Dedifferentiated amniotic fluid mesenchymal stem cell (primary cell): Measurements from ENCODE around the gene UNC13C.

Experiments
- DNase-seq: peaks from one replicate; pipeline ENCODE4 v3.0.0-alpha.2; 2016; ENCODE audit errors: extremely low spot score

The UNC13C gene

DNA sequence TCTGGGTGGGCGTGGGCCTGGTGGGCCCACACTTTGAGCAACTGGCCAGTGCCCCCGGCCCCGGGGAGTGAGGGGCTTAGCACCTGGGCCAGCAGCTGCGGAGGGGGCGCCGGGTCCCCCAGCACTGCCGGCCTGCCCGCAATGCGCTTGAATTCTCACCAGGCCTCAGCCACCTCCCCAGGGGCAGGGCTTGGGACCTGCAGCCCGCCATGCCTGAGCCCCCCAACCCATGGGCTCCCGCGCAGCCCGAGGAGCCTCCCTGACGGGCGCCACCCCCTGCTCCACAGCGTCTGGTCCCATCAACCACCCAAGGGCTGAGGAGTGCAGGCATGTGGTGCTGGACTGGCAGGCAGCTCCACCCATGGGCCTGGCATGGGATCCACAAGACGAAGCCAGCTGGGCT lies 484.3 kb downstream of the UNC13C start:
- DNase-seq: no peak

- DNase-seq: no peak
Measured at GRCh38 chr15:54481819-54482218, 503.6 kb downstream of the UNC13C start.

- no peak for DNase-seq
Measured at GRCh38 chr15:54482251-54482650, 504.0 kb downstream of the UNC13C start.

- DNase-seq: no peak
Measured at GRCh38 chr15:54500330-54500729, 522.1 kb downstream of the UNC13C start.

DNA sequence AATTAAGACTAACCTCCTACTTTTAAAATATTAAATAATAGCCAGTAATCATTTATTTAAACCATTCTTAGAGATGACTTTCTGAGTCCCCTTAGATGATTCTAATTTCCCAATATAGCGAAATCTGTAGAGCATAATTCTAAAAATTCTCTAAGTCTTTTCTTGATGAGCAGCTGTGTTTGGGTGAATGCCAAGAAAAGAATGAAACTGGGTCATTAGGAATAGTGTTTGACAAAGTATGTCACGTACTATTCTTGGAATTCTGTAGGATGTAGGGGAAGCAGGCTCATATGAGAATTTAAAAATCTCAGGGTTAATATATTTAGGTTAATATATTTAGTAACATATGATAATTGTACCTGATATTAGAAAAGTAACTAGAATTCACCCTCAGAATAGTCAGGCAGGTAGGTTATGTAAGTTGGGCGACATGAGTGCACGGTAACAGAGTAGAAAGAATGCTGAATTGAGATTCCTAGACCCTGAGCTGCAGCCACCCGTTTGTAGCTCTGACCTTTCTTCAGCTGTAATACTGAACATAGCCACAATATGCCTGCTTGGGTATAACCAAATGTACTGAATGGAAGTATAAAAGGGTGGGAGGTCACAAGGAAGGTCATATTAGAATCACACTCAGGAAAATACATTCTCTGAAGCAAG lies 524.3 kb downstream of the UNC13C start:
- DNase-seq: no peak

- no peak for DNase-seq
Measured at GRCh38 chr15:54504695-54505094, 526.5 kb downstream of the UNC13C start.

DNA sequence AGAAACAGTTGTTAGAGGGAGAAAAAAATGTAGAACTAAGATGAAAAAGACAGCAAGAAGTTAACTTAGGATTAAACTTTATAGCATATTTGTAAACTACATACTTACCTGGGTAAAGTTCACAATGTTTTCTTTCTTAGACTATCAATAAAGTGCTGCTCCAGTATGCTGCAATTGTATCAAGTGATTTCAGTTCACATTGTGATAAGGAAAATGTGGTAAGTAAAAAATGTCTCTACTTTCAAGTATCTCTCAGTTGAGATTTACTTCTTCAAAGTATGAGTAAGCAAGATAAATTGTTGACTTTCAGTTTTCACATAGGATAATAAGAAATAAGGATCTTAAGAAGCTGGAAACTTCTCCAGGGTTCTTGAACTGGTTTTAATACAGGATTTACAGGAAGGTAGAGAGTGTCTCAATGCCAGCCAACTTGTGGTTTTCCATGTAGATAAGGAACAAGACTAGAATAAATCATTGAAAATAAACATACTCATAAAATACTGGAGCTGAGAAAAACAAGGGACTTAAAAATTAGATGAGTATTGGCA lies 528.8 kb downstream of the UNC13C start:
- no peak for DNase-seq

- DNase-seq: no peak
Measured at GRCh38 chr15:54514601-54515000, 536.4 kb downstream of the UNC13C start.

GRCh38 chr15:54515664-54516582 lies 537.7 kb downstream of the UNC13C start:
- DNase-seq: no peak

- no peak for DNase-seq
Measured at GRCh38 chr15:54517366-54517765, 539.1 kb downstream of the UNC13C start.

GRCh38 chr15:54518156-54518882 lies 540.1 kb downstream of the UNC13C start:
- no peak for DNase-seq

- DNase-seq: no peak
Measured at GRCh38 chr15:54519577-54519976, 541.3 kb downstream of the UNC13C start.

GRCh38 chr15:54520616-54521015 lies 542.4 kb downstream of the UNC13C start:
- no peak for DNase-seq

DNA sequence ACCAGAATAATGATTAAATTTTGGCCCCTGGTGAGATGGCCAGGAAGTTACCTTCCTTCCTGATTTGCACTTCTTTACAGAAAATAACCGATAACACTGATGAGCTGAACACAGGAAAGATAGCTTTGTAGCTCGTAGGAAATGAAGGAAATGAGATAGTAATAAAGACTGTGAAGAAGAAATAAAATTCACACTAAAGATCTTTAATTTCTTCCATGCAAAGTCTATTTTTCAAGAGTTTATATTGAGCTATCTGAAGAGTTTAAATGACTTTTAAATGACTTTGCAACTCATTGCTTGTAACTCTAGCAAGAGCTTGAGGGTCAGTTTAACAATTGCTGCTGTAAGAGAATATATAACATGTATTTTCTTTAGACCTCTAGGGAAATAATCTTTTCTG lies 543.0 kb downstream of the UNC13C start:
- no peak for DNase-seq

DNA sequence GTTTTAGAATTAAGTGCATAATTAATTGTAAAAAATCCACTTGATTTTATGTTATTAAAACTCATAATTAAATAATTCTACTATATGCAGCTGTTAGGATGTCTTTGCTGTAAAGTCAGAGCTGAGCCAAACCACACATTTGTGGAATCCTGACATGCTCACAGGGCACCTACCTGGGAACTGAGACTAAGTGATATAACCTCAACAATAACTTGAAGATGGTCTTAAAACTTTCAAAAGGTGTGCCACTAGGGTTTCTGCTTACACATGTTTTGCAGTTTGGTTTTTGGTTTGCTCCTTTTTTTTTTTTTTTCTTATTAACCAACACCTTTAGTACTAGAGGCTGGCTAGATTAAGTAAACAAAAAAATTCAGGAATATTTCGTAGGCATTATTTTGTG lies 549.8 kb downstream of the UNC13C start:
- DNase-seq: no peak

DNA sequence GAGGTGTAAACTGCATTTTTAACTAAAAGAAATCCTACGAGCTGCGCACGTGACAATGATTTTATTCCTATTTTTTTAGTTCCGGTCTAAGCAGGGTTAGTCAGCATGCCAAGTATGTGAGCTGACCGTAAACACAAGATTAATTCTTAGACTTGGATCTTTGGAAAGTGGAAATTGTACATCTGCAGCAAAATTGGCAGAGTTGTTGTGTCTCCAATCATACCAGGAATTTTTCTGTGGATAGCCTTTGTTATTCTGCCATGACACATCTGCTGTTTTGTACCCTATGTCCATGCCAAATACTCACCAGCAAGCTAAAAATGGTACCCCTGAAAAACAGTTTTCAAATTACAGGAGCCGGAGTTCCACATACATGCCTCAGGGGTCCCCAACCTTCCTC lies 562.5 kb downstream of the UNC13C start:
- no peak for DNase-seq

GRCh38 chr15:54547491-54547890 lies 569.2 kb downstream of the UNC13C start:
- DNase-seq: no peak

DNA sequence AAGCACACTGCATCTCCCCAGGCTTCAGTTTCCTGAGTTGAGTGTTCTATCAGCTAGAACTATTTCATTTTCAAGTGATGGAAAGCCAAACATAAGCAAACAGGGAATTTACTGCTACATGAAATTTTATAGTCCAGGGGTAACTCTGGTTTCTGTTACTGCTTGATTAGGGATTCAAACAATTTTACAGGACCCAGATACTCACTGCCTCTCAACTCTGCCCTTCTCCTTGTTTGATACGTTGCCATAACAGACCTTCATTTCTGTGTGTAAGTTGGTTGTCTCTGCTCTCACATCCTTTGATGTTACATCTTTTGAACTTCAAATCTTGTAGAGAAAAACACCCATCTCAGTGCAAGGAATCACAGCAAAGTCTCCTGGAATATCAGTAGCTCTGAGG lies 572.7 kb downstream of the UNC13C start:
- DNase-seq: no peak

- no peak for DNase-seq
Measured at GRCh38 chr15:54556231-54556630, 578.0 kb downstream of the UNC13C start.

DNA sequence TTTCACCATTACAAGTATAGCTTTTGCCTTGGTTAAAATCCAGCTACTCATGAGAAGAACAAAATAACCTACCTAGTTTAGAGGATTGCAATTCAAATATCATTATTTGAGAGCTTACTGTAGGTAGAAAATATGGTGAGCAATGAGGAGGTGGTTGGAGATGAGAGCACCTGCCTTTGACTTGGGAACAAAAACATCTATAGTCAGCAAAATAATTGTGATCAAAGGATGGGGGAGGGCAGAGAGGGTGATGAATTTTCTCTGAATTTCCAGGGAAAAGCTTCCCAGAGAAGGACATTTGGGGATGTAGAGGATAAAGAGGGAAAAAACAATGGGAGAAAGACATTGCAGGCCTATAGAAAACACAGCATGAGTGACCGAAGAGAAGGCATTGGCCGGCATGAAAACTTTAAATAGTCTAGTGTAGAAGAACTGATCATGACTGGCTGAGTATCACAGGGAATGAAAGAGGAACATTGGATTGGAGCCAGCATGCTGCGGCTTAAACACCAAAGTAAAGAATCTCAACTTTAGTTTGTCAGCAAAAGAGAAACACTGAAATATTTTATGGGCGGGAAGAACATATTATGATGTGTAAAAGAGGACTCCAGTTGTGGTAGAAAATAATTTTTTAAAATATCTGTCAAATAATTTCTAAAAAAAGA lies 581.3 kb downstream of the UNC13C start:
- DNase-seq: no peak

- no peak for DNase-seq
Measured at GRCh38 chr15:54560417-54560816, 582.2 kb downstream of the UNC13C start.

DNA sequence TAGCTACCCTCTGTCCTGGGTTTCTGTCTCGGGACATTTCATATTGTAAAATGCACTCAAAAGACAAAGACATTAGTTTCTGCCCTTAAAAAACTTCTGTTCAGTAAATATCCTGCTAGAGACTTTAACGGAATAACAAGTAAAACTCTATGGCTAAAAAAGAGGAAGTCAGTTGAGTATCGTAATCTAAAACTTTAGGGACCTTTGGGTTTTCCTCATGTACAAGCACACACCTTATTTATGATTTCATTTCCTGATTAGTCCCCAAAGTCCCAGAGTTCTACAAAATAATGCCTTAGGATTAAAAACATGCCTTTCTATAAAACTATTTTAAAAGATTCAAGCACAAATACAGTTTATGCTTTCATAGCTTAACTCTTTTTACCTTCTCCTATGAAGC lies 585.9 kb downstream of the UNC13C start:
- DNase-seq: no peak
